A673 (cell line): ENCODE measurements around the gene RIMKLA. TPM values are rescaled to one million over a fixed set of nuclear protein-coding genes. Genes with fewer than 3 reads are reported as not detected.

Source experiments
- Bru-seq: library from RNA; stranded (reverse); fragments of 400-500 nt; gene quantifications from one replicate; lab custom pipeline; 2021; lab: Mats Ljungman, UMichigan
- BruChase-seq, 2 experiments: library from RNA; stranded (reverse); fragments of 400-500 nt; gene quantifications; one replicate each; lab custom pipeline; 2021; lab: Mats Ljungman, UMichigan
- BruUV-seq: library from RNA; stranded (reverse); fragments of 400-500 nt; replicated peaks from 2 replicates; lab custom pipeline; 2021; lab: Mats Ljungman, UMichigan
- CTCF ChIA-PET: fragments of 300-600 bp; sonication (Branson Sonifier 250); formaldehyde crosslinking; loops from one replicate; lab custom pipeline; 2022; ENCODE audit warnings: antibody characterized with exemption; lab: Charles Lee
- POLR2A ChIA-PET: fragments of 300-600 bp; sonication (Branson Sonifier 250); formaldehyde crosslinking; loops from one replicate; lab custom pipeline; 2022; ENCODE audit warnings: antibody characterized with exemption; ENCODE audit not compliant: low non-redundant PET; lab: Charles Lee
- DNase-seq: peaks from one replicate; pipeline ENCODE4 v3.0.0-alpha.2; 2015; ENCODE audit warnings: low spot score
- H3K27ac ChIP-seq: fragments of 200-600 bp; sonication (generic); 2 replicates; pipeline ENCODE4 v1.5.1; 2016; ENCODE audit warnings: mixed run types, low read depth, mild to moderate bottlenecking, mixed read lengths, antibody characterized with exemption, low read length; ENCODE audit not compliant: poor library complexity, severe bottlenecking
- H3K27me3 ChIP-seq: fragments of 200-600 bp; sonication (generic); replicated peaks from 2 replicates; pipeline ENCODE4 v1.6.1; 2017; ENCODE audit warnings: mixed run types, low read depth, mild to moderate bottlenecking, mixed read lengths, antibody characterized with exemption, low read length; ENCODE audit not compliant: insufficient read depth, poor library complexity
- H3K36me3 ChIP-seq: fragments of 200-600 bp; sonication (generic); 2 replicates; pipeline ENCODE4 v1.6.1; 2016; ENCODE audit warnings: mixed run types, mild to moderate bottlenecking, mixed read lengths, antibody characterized with exemption, low read length; ENCODE audit not compliant: insufficient read depth, poor library complexity, severe bottlenecking
- H3K4me1 ChIP-seq: fragments of 200-600 bp; sonication (generic); 2 replicates; pipeline ENCODE4 v1.6.1; 2017; ENCODE audit warnings: mixed run types, mild to moderate bottlenecking, mixed read lengths, antibody characterized with exemption, low read length; ENCODE audit not compliant: insufficient read depth, poor library complexity, severe bottlenecking
- H3K4me3 ChIP-seq: fragments of 200-600 bp; sonication (generic); 2 replicates; pipeline ENCODE4 v1.5.1; 2016; ENCODE audit warnings: low read depth, mixed run types, mild to moderate bottlenecking, mixed read lengths, low read length; ENCODE audit not compliant: poor library complexity, severe bottlenecking
- H3K9me3 ChIP-seq: fragments of 200-600 bp; sonication (generic); 2 replicates; pipeline ENCODE4 v1.6.1; 2016; ENCODE audit warnings: mixed run types, low read depth, mild to moderate bottlenecking, mixed read lengths, antibody characterized with exemption, low read length; ENCODE audit not compliant: poor library complexity, severe bottlenecking
- CTCF ChIP-seq: fragments of 300-800, 200-600 bp; sonication (generic); conservative IDR thresholded peaks from 2 replicates; pipeline ENCODE4 v1.5.1; 2017; ENCODE audit warnings: low read depth, mild to moderate bottlenecking, antibody characterized with exemption, low read length, moderate library complexity, mixed read lengths
- EZH2 ChIP-seq: fragments of 200-600 bp; sonication (generic); IDR thresholded peaks from 2 replicates; pipeline ENCODE4 v1.6.1; 2017; ENCODE audit warnings: borderline replicate concordance, low read depth, mild to moderate bottlenecking, mixed read lengths, antibody characterized with exemption, low read length; ENCODE audit not compliant: poor library complexity, severe bottlenecking
- intact Hi-C: fragments of 100-400 bp; cut with micrococcal nuclease; formaldehyde crosslinking; loops from one replicate; pipeline ENCODE4 v1.10.0; 2022; ENCODE audit not compliant: unreplicated experiment
- long read RNA-seq: library from polyadenylated mRNA; stranded (forward); transcript quantifications from one replicate; pipeline ENCODE4 v2.0.0, GENCODE V29; 2022
- total RNA-seq: library from RNA; stranded (reverse); gene quantifications from 2 replicates; pipeline ENCODE4 v1.2.3, GENCODE V29; 2021

The RIMKLA gene
- total RNA-seq, result 0.04 and 0.24 TPM in 2 replicates
- percentile 10 among the genes with signal in this experiment for Bru-seq, nascent RNA
- percentile 13 among the genes with signal in this experiment for BruChase-seq, experiment 1, labeled RNA remaining after a 2-hour chase
- percentile 17 among the genes with signal in this experiment for BruChase-seq, experiment 2, labeled RNA remaining after a 6-hour chase
- long read RNA-seq, result 0 reads

- intact Hi-C loops, result no loop called here
- no peaks in the 10 kb centered on the region for H3K4me1 ChIP-seq
Measured at GRCh38 chr1:42380586-42381279, at the start of gene RIMKLA. TSS of gene RIMKLA (plus strand) at chr1:42380792. CDS start at chr1:42380935, 143 bp downstream.

GRCh38 chr1:42332877-42333276, 47.7 kb upstream of the RIMKLA start:
- DNase-seq, result no peak
- CTCF ChIA-PET, result no interaction called here
- Histone ChIP-seq H3K9me3 (no peaks in the 10 kb centered on the region), H3K36me3 (no peaks in the 10 kb centered on the region), H3K27me3 (no peaks in the 10 kb centered on the region), H3K4me1 (peaks cover 12% of the 10 kb centered on the region), H3K4me3 (no peak overlapping the region), H3K27ac (no peak overlapping the region)
- TF ChIP-seq CTCF (no peak), EZH2 (no peak)
- intact Hi-C loops, result loop anchor here (10.0 kb wide), 2 partner anchors 158 to 322 kb away; partner anchors contain the start of gene PPIH
- POLR2A ChIA-PET, result no interaction called here
- BruUV-seq, result no TSS peak

More at GRCh38 chr1:42380586-42381279, at the start of gene RIMKLA:
- H3K27me3 ChIP-seq, result peaks cover 47% of the 10 kb centered on the region
- ChIA-PET CTCF (no interaction called here), POLR2A (no interaction called here)
- H3K9me3 ChIP-seq, result no peaks in the 10 kb centered on the region
- peak within 1 kb of the TSS; percentile 45 for H3K4me3 ChIP-seq
- TF ChIP-seq CTCF (no peak), EZH2 (peak; percentile 87)
- BruUV-seq, result no TSS peak
- H3K27ac ChIP-seq, result no peak within 1 kb of the TSS
- DNase-seq, result peak; percentile 53
- no peaks in the 10 kb centered on the region for H3K36me3 ChIP-seq

GRCh38 chr1:42333662-42334239, 46.8 kb upstream of the RIMKLA start:
- Histone ChIP-seq H3K4me1 (peaks cover 12% of the 10 kb centered on the region), H3K27ac (peak overlapping the region; percentile 87), H3K9me3 (no peaks in the 10 kb centered on the region), H3K27me3 (no peaks in the 10 kb centered on the region), H3K36me3 (no peaks in the 10 kb centered on the region), H3K4me3 (peak overlapping the region; percentile 88)
- BruUV-seq, result TSS peak; percentile 43
- intact Hi-C loops, result loop anchor here (10.0 kb wide), 2 partner anchors 159 to 321 kb away; partner anchors contain the start of gene PPIH
- POLR2A ChIA-PET, result no interaction called here
- no peak for DNase-seq
- TF ChIP-seq CTCF (no peak), EZH2 (no peak)
- CTCF ChIA-PET, result interaction anchor here (0.6 kb wide), 1 partner anchor 419 kb away, joined by 3 read pairs; no protein-coding TSS in a partner anchor
